Limb (tissue), 2 donors: ENCODE measurements around the gene IL25.
"Not testable (repeated sequence)": the region's sequence is repeated elsewhere in the genome, so short reads cannot be mapped to it uniquely, and the experiment has no call there.

ENCODE experiments used
- DNase-seq, 2 donors: peaks; one replicate each; pipeline ENCODE4 v3.0.0-alpha.2; 2016; ENCODE audit errors: extremely low spot score in 2 of 2

IL25 gene

DNA sequence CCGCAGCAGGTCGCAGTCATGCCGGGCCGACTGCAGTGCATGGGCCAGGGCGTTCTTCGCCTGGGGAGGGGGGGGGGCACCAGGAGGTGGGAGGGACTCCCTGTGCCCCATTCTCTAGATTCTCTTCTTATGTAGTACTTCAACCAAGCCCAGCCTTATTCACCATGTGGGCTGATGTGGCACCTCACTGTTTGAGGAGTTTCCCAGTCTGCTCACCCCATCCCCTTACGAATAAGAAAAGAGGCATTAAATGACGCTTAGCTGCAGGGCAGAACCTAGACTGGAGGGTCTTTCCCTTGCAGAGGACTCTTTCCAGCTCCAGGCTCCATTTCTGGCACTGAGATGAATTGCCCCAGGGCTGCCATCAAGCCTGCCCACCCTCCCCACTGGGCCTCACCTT lies 16.4 kb downstream of the IL25 start:
- no peak for DNase-seq

GRCh38 chr14:23389396-23389795 lies 16.8 kb downstream of the IL25 start:
- no peak for DNase-seq

GRCh38 chr14:23389871-23390270 lies 17.3 kb downstream of the IL25 start:
- not testable (repeated sequence) for DNase-seq

GRCh38 chr14:23392613-23393012 lies 20.0 kb downstream of the IL25 start:
- no peak for DNase-seq

DNA sequence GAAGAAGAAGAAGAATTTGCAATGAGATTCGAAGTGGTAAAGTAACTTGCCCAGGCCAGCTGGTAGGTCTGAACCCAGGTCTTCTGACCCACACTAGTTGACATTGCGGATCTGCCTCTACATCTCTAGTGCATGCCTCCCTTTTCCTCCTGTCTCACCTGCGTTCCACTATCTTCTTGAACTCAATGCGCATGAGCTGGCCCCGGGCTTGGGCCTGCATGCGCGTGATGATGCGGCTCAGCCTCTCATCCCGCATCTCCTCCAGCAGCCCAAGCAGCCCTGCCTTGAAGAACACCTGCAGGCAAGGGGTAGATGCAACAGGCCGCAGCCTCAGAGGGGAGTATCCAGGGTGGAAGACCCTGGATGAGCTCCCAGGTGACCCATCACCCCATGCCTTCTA lies 23.5 kb downstream of the IL25 start:
- DNase-seq, result no peak

DNA sequence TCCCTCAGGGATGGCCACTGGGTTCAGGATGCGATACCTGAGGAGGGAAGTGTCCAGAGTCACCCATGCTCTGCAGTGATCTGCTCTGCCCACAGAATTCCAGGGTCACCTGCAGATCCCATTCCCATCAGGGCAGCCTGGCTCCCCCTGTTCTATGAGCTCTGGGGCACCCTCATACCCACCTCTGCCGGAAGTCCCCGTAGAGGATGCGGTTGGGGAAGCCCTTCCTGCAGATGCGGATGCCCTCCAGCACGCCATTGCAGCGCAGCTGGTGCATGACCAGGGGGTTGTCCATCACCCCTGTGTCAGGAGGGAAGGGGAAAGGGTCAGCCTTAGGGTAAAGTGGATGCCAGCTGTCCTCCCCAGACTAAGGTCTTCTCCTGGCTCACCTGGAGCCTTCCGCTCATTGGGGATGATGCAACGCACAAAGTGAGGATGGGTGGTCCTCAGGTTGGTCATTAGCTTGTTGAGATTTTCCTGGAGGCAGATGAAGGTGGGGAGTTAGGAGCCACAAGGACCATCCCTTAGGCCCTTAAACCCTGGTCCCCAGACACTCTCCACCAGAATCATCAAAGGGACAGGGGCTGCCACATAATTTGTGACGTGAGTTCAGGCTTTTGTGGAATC lies 24.3 kb downstream of the IL25 start:
- DNase-seq, result no peak

DNA sequence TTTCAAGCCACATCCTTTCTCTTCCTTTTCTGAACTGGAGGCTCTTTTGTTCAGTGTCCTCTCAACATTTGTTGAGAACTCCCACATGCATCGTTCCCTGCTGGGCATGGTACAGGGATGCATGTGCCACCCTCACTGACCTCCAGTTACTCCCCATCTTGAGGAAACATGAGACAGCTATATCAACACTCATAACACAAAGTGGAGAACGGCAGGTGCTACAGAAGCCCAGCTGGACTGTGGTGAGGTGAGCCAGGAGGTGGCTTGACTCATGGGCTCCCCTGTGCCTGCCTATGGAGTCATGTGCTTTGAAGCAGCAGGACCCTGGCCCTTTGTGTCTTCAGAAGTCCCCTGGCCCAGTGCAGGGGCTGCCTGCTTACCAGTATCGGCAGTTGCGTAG lies 25.7 kb downstream of the IL25 start:
- DNase-seq, result no peak

- no peak for DNase-seq
Observed at GRCh38 chr14:23399136-23399535, 26.5 kb downstream of the IL25 start.

GRCh38 chr14:23399591-23399990 lies 27.0 kb downstream of the IL25 start:
- no peak for DNase-seq

- not testable (repeated sequence) for DNase-seq
Observed at GRCh38 chr14:23400496-23401149, 28.0 kb downstream of the IL25 start.

DNA sequence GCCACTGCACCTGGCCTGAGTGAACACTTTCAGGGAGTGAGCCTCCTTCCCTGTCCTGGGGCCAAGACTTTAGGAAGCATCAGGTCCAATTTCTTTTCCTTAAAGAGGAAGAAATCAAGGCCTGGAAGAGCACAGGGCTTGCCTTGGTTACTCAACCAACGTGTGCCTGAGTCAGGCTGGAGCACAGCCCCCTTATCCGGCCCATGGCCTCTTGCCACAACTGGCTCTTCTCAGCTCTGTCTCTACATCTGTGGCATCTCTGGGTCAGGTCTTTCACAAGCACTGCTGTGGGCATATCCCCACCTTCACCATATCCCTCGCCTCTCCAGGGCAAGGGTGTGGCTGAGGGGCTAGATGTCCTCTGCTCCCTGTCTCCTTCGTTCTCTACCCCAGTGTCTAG lies 28.7 kb downstream of the IL25 start:
- no peak for DNase-seq

DNA sequence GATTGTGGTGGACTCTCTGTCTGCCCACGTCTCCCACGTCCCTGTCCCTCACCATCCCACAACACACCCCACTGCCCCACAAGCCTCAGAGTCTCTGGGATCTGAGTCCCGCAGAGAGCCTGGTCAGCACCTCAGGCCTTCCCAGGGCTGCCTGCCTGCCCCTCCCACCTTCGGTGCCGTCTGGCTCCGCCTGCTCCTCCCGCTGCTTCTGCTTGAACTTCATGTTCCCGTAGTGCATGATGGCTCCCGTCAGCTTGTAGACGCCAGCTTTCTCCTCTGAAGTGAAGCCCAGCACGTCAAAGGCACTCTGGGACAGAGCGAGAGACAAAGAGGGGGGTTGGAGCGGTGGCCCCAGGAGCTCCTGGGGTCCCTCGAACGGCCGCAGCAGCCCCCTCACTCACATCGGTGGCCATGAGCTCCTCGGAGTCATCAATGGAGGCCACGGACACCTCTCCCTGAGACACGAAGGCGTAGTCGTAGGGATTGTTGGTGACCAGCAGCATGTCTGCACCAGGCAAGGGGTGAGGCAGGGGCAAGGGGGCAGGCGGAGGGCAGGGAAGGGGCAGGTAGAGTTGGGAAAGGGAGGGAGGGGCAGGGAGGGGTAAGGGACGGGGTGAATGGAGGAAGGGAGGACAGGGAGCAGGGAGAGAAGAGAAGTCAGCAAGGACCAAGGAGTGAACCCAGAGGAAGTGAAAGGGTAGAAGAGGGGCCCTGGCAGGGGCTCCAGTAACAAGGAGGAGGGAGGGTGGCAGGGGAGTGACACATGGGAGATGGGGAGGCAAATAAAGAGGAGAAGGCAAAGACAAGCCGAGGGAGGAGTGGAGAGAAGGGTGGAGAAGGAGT lies 29.9 kb downstream of the IL25 start:
- DNase-seq, result no peak

DNA sequence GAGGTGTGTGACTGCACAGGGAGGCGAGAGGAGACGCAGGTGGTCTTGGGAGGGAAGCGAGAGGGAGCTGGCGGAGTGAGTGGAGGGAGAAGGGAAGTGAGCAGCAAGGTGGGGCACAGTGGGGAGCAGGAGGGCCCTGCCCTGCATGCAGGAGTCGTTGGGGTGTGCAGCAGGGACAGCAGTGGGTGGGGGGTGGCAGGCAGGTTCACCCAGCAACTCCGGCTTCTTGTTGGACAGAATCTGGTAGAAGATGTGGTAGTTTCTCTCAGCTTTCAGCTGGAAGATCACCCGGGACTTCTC lies 30.5 kb downstream of the IL25 start:
- no peak for DNase-seq

- no peak for DNase-seq
Observed at GRCh38 chr14:23403908-23404307, 31.3 kb downstream of the IL25 start.

DNA sequence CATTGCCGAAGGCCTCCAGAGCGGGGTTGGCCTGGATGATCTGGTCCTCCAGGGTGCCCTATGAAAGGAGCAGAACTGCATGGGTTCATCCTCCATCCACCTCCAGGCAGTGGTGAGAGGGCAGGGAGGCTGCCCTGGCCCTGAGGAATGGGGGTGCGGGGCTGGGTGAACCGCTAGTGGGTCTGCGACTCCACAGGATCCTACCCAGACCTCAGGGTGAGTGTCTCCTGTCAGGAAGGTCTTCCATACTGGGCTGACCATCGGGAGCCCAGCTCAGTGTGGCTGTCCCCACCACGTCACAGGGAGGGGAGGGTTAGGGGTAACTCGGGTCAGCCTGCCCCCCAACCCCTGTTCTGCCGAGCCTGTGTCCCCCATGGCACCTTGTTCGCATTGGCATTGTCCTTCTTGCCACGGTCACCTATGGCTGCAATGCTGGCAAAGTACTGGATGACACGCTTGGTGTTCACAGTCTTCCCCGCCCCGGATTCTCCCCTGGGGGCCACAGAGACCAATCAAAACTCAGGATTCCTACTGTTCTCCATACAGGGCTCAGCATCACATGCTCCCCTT lies 31.8 kb downstream of the IL25 start:
- DNase-seq, result no peak

GRCh38 chr14:23405096-23405495 lies 32.5 kb downstream of the IL25 start:
- DNase-seq, result no peak

DNA sequence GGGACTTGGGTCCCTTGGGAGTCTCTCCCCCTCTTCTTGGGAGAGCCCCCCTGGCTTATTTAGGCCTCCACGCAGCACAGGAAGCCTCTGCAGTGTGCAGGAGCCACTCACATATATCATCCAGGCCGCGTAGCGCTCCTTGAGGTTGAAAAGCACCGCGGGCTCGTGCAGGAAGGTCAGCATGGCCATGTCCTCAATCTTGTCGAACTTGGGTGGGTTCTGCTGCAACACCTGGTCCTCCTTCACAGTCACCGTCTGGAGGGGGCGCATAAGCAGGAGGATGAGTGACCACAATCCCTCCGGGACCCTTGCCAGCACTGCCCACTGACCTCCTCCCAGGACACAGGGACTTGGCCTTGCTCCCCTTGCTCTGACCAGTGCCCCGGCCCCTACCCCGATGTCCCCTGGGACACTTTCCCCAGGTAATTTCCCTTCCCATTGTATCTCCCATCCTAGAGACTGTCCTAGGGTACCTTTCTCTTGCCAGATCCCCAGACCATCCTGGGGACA lies 33.0 kb downstream of the IL25 start:
- no peak for DNase-seq

DNA sequence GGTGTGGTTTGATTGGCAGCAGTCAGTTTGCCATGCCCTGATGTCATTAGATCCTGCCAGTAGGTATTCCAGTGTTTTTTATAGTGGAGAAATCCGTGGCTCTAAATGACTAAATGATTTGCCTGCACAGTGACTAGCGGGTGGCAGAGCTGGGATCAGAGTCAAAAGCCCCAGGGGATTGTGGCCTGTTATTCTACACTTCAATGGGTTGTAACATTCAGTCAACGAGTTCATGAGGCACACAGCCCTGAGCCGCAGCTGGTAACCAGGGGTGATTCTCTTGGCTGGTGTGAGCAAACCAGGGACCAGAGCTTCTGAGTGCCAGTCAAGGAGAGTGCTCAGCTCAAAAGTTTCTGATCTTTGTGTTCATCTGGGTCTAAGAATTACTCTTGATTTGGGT lies 33.6 kb downstream of the IL25 start:
- DNase-seq, result no peak

DNA sequence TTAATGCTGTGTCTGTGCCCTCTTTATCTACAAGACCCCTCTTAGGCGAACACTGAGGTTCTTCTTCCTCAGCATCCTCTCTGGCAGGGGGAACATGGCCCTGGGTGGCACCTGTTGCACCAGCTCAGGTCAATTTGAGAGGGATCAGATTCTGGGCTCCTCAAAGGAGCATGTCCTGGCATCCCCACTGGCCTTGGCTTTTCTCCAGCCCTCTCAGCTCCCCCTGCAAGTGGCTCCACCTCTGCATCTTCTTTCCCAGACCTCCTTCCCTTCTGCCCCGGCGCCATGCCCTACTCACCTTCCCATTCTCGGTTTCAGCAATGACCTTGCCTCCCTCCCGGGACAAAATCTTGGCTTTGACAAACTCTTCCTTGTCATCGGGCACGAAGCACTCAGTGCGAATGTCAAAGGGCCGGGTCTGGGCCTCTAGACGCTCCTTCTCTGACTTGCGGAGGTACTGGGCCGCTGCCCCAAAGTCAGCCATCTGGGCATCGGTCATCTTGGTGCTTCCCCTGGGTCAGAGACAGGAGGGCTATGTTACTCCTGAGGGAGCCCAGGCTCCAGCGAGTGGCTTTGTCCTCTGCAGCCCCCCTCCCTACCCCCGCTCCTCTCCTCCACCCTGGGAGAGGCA lies 34.2 kb downstream of the IL25 start:
- no peak for DNase-seq

DNA sequence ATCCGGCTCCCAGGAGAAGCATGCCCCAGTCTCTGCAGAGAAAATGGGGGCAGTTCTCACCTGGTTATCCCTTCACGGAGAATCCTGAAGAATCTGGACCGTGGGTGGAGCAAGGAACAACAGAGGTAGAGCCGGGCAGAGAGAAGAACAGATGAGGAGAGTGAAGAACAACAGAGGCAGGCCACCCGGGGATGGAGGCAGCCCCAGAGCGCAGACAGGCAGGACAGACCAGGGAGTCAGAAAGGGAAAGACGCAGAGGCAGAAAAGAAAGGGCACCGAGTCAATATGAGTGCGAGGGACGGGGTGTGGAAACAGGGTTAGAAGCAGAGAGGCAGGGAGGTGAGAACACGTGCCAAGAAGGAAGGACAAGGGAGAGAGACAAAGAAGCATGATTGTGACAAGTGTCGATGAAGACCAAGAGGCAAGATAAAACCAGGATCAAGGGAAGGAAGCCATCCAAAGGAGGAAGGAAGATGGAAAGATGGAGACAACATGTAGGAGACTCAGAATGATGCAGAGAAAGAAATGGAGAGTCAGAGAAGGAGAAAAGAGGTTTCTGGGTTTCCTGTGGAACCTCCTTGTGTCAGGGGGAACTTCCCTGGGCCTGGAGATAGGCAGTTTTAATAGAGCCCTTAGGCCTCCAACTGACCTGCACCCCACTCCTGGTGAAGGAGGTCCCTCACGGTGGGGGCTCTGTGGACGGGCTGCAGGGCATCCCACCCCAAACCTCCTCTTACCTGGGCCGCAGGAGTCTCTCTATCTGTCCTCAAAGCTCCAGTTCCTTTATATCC lies 35.1 kb downstream of the IL25 start, which contains the start of gene MYH6:
Gene MYH6, minus strand, starts transcription at position 758 of the 791 bp plus-strand sequence. CDS start 1,050 bp downstream, outside the sequence.
- no peak for DNase-seq

GRCh38 chr14:23408307-23408630 lies 35.7 kb downstream of the IL25 start:
- DNase-seq, result no peak
